AG04449 (cell line): ENCODE data around the gene ARHGAP15.

ENCODE experiments used
- CTCF ChIA-PET: fragments of 350-600 bp; formaldehyde crosslinking; extraction: SDS; loops from one replicate; lab custom pipeline; 2021; ENCODE audit warnings: antibody characterized with exemption; lab: Yijun Ruan, JAX
- POLR2A ChIA-PET: fragments of 400-600, 350-600 bp; formaldehyde crosslinking; extraction: SDS; loops from one replicate; lab custom pipeline; 2020; ENCODE audit warnings: antibody characterized with exemption, inconsistent platforms; lab: Yijun Ruan, JAX
- DNase-seq: peaks from one replicate; pipeline ENCODE4 v3.0.0-alpha.2; 2010; ENCODE audit warnings: low read depth, low spot score
- H3K4me3 ChIP-seq: 2 replicates; pipeline ENCODE4 v1.5.1; 2011; ENCODE audit warnings: low read depth, mild to moderate bottlenecking, control low read depth, low read length
- CTCF ChIP-seq: IDR thresholded peaks from one replicate; pipeline ENCODE4 v1.5.1; 2011; ENCODE audit warnings: mild to moderate bottlenecking, moderate library complexity, low read length, control low read depth, inconsistent platforms; ENCODE audit not compliant: insufficient read depth; ENCODE audit errors: missing control alignments

ARHGAP15 gene

GRCh38 chr2:143704451-143705106, 575.4 kb downstream of the ARHGAP15 start:
- POLR2A ChIA-PET: no interaction called here
- TF ChIP-seq CTCF: no peak
- H3K4me3 ChIP-seq: no peak overlapping the region

GRCh38 chr2:143705108-143705707, 576.0 kb downstream of the ARHGAP15 start:
- ChIA-PET POLR2A (no interaction called here), CTCF (interaction anchor here (1.7 kb wide), 1 partner anchor 11 kb away, joined by 4 read pairs; no protein-coding TSS in a partner anchor)
- TF ChIP-seq CTCF: no peak
- H3K4me3 ChIP-seq: no peak overlapping the region
- DNase-seq: peak; percentile 21

More at GRCh38 chr2:143704451-143705106, 575.4 kb downstream of the ARHGAP15 start:
- CTCF ChIA-PET: interaction anchor here (1.6 kb wide), 1 partner anchor 18 kb away, joined by 5 read pairs; no protein-coding TSS in a partner anchor
- no peak for DNase-seq

GRCh38 chr2:143706354-143706753, 577.1 kb downstream of the ARHGAP15 start:
- no peak for DNase-seq
- ChIA-PET CTCF (interaction anchor here (1.7 kb wide), 1 partner anchor 12 kb away, joined by 4 read pairs; no protein-coding TSS in a partner anchor), POLR2A (no interaction called here)
- no peak overlapping the region for H3K4me3 ChIP-seq
- no peak for TF ChIP-seq CTCF

DNA sequence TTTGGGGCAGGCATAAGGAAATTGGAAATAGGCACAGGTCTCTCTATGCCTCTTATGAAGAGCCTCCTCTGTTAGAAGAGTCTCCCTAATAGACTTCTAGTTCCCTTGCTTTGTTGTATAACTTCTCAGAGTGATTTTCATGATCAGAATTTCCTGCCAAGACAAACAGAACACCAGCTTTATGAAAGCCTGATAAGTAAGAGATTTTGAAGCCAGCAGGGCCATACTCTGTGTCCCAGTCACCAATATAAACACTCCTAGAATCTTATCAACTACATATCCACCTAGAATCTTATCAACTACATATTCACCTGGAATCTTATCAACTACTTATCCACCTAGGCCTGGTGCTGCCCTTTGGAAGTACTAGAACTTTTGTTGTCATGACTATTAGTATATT, 579.5 kb downstream of the ARHGAP15 start:
- no peak overlapping the region for H3K4me3 ChIP-seq
- ChIA-PET CTCF (interaction anchor here (1.1 kb wide), 1 partner anchor 10 kb away, joined by 3 read pairs; no protein-coding TSS in a partner anchor), POLR2A (no interaction called here)
- DNase-seq: no peak
- no peak for TF ChIP-seq CTCF

- no peak for DNase-seq
- no peak for TF ChIP-seq CTCF
- no peak overlapping the region for H3K4me3 ChIP-seq
- CTCF ChIA-PET: no interaction called here
- POLR2A ChIA-PET: no interaction called here
Measured at GRCh38 chr2:143710196-143710595, 581.0 kb downstream of the ARHGAP15 start.

GRCh38 chr2:143710879-143711278, 581.7 kb downstream of the ARHGAP15 start:
- ChIA-PET POLR2A (no interaction called here), CTCF (interaction anchor here (0.9 kb wide), 1 partner anchor 30 kb away, joined by 3 read pairs; no protein-coding TSS in a partner anchor)
- H3K4me3 ChIP-seq: no peak overlapping the region
- no peak for TF ChIP-seq CTCF
- DNase-seq: no peak
